ENCODE measurements around the gene FRS3. TPM values are rescaled to one million over a fixed set of nuclear protein-coding genes. Genes with fewer than 3 reads are reported as not detected.

The FRS3 gene
- total RNA-seq, 1 donor = 1.8 TPM

DNA sequence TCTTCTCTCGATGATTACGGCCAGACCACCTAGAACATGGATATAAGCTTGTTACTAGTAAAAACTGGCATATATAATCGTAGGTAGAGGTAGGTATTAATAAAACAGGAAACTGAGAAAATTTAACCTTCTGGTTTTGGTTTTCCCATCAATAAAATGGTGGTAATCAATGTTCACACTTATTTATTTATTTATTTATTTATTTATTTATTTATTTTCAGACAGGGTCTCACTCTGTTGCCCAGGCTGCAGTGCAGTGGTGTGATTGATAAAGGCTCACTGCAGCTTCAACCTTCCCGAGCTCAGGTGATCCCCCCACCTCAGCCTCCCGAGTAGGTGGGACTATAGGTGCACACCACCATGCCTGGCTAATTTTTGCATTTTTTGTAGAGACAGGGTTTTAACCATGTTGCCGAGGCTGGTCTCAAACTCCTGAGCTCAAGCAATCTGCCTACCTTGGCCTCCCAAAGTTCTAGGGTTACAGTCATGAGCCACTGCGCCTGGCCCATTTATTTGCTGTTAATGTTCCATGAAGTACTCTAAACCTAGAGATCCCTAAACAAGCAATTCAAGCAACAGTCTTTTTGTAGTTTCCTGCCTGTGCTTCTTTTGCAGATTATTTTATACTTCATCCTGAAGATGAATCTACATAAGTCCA, 19.3 kb upstream of the FRS3 start:
- Histone ChIP-seq H3K4me2 (ENCODE audit: insufficient read depth, low read length) (no peak overlapping the region), H3K4me3 (ENCODE audit: insufficient read depth, low read length) (no peak overlapping the region), H3K4me1 (ENCODE audit: insufficient read depth, low read length) (no peaks in the 10 kb centered on the region), H3K9me3 (ENCODE audit: low read depth, low read length) (no peaks in the 10 kb centered on the region), H4K20me1 (ENCODE audit: insufficient read depth, low read length) (peaks cover 6% of the 10 kb centered on the region), H2AFZ (ENCODE audit: low read length) (no peak overlapping the region), H3K36me3 (ENCODE audit: insufficient read depth, low read length) (peaks cover 6% of the 10 kb centered on the region), H3K27me3 (ENCODE audit: insufficient read depth, low read length) (no peaks in the 10 kb centered on the region), H3K79me2 (ENCODE audit: insufficient read depth, low read length) (no peaks in the 10 kb centered on the region), H3K27ac (ENCODE audit: low read depth, low read length) (no peak overlapping the region)
- TF ChIP-seq CTCF (IDR thresholded peaks at IDR 0.05; ENCODE audit: extremely low read depth, low read depth, low read length) = no peak
- DNase-seq (ENCODE audit: insufficient read length, low spot score, missing footprints) = no peak

GRCh38 chr6:41796474-41796873, 16.8 kb upstream of the FRS3 start:
- Histone ChIP-seq H3K27me3 (ENCODE audit: insufficient read depth, low read length) (no peaks in the 10 kb centered on the region), H3K36me3 (ENCODE audit: insufficient read depth, low read length) (peaks cover 17% of the 10 kb centered on the region), H3K4me3 (ENCODE audit: insufficient read depth, low read length) (no peak overlapping the region), H3K4me2 (ENCODE audit: insufficient read depth, low read length) (no peak overlapping the region), H3K9me3 (ENCODE audit: low read depth, low read length) (no peaks in the 10 kb centered on the region), H4K20me1 (ENCODE audit: insufficient read depth, low read length) (peaks cover 6% of the 10 kb centered on the region), H3K79me2 (ENCODE audit: insufficient read depth, low read length) (no peaks in the 10 kb centered on the region), H3K4me1 (ENCODE audit: insufficient read depth, low read length) (no peaks in the 10 kb centered on the region), H3K27ac (ENCODE audit: low read depth, low read length) (no peak overlapping the region), H2AFZ (ENCODE audit: low read length) (no peak overlapping the region)
- TF ChIP-seq CTCF (IDR thresholded peaks at IDR 0.05; ENCODE audit: extremely low read depth, low read depth, low read length) = no peak
- DNase-seq (ENCODE audit: insufficient read length, low spot score, missing footprints) = no peak

DNA sequence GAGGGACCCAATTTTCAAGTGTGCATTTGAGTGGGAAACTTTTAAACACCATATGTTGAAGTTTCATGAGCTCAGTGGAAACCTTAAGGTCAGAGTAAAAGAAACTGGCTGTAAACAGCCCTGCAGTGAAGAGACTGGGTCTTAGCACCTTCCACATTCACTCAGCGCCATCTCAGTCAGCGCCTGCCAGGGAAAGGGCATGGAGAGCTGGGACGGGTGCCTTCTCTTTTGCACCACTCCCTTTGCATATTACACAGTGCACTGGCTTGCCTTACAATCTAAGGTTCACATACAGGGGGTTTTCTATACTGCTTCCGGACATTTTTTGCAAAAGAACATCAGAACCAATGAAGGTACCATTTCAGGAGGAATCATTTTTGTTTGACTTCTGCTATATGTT, 12.3 kb upstream of the FRS3 start:
- no peak for TF ChIP-seq CTCF (IDR thresholded peaks at IDR 0.05; ENCODE audit: extremely low read depth, low read depth, low read length)
- H3K36me3 ChIP-seq (ENCODE audit: insufficient read depth, low read length) = peaks cover 42% of the 10 kb centered on the region
- H3K4me2 ChIP-seq (ENCODE audit: insufficient read depth, low read length) = no peak overlapping the region

GRCh38 chr6:41791305-41791704, 11.6 kb upstream of the FRS3 start:
- no peaks in the 10 kb centered on the region for H4K20me1 ChIP-seq (ENCODE audit: insufficient read depth, low read length)
- no peak for TF ChIP-seq CTCF (IDR thresholded peaks at IDR 0.05; ENCODE audit: extremely low read depth, low read depth, low read length)

More for the DNA sequence above, 12.3 kb upstream of the FRS3 start:
- H3K27ac ChIP-seq (ENCODE audit: low read depth, low read length) = no peak overlapping the region
- H3K79me2 ChIP-seq (ENCODE audit: insufficient read depth, low read length) = peaks cover 22% of the 10 kb centered on the region
- H3K4me3 ChIP-seq (ENCODE audit: insufficient read depth, low read length) = no peak overlapping the region
- no peaks in the 10 kb centered on the region for H3K9me3 ChIP-seq (ENCODE audit: low read depth, low read length)
- no peaks in the 10 kb centered on the region for H3K4me1 ChIP-seq (ENCODE audit: insufficient read depth, low read length)
- H4K20me1 ChIP-seq (ENCODE audit: insufficient read depth, low read length) = no peaks in the 10 kb centered on the region
- no peak overlapping the region for H2AFZ ChIP-seq (ENCODE audit: low read length)
- no peaks in the 10 kb centered on the region for H3K27me3 ChIP-seq (ENCODE audit: insufficient read depth, low read length)
- DNase-seq (ENCODE audit: insufficient read length, low spot score, missing footprints) = no peak

More at GRCh38 chr6:41791305-41791704, 11.6 kb upstream of the FRS3 start:
- H3K79me2 ChIP-seq (ENCODE audit: insufficient read depth, low read length) = peaks cover 22% of the 10 kb centered on the region
- no peak overlapping the region for H3K27ac ChIP-seq (ENCODE audit: low read depth, low read length)
- H3K9me3 ChIP-seq (ENCODE audit: low read depth, low read length) = no peaks in the 10 kb centered on the region
- H3K4me1 ChIP-seq (ENCODE audit: insufficient read depth, low read length) = no peaks in the 10 kb centered on the region
- peaks cover 40% of the 10 kb centered on the region for H3K36me3 ChIP-seq (ENCODE audit: insufficient read depth, low read length)
- H3K27me3 ChIP-seq (ENCODE audit: insufficient read depth, low read length) = no peaks in the 10 kb centered on the region
- H2AFZ ChIP-seq (ENCODE audit: low read length) = no peak overlapping the region
- DNase-seq (ENCODE audit: insufficient read length, low spot score, missing footprints) = no peak
- H3K4me2 ChIP-seq (ENCODE audit: insufficient read depth, low read length) = no peak overlapping the region
- H3K4me3 ChIP-seq (ENCODE audit: insufficient read depth, low read length) = no peak overlapping the region
